GM19043 (cell line): ENCODE results near the gene ALDH1B1.

Source experiments
- ATAC-seq: cut with Tn5 transposase; IDR thresholded peaks from one replicate; pipeline ENCODE4 v1.9.1; 2021; ENCODE audit warnings: low read depth; ENCODE audit not compliant: unreplicated experiment

Gene ALDH1B1

DNA sequence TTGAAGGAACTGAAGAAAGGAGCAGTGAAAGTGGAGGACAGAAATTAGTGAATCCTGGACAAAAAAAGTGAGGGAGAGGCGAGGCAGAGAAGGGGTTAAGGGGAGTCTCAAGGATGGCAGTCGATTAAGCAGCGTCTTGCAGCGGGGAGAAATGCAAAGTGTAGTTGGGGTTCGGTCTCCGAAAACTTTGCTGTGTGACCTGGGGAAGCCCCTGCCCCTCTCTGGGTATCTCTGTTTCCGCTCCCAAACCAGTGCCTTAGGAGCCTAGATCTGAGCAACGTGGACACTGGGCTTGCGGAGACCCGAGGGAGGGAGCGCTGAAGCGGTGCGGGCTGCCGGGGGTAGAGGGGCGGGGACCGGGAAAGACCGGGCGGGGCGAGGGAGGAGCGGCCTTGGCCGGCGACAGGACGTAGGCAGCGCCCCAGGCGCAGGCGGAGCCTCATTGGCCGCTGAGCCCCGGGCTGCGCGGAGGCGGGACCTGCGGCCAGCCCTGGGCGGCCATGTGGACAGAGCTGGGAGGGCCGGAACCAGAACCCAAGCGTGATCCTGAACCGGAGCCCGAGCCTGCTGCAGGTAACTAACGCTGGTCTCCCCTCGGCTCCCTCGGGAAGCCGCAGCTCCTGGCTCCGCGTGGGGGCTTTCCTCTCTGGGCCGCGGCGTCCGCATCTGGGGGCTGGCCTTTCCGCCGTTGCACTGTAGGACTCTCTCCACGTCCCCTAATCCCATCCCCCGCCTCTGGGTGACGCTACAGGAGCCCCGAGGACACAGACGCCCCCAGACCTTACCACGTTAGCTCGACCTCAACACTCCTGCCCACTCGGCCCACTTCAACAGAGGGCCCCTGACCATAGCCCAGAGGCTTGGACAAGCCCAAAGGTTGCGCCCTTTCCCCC, at the start of gene ALDH1B1:
ALDH1B1 (plus strand) TSS at position 468 of the 893 bp plus-strand sequence. CDS start 3,047 bp downstream, outside the sequence.
- peak; percentile 98 for ATAC-seq

DNA sequence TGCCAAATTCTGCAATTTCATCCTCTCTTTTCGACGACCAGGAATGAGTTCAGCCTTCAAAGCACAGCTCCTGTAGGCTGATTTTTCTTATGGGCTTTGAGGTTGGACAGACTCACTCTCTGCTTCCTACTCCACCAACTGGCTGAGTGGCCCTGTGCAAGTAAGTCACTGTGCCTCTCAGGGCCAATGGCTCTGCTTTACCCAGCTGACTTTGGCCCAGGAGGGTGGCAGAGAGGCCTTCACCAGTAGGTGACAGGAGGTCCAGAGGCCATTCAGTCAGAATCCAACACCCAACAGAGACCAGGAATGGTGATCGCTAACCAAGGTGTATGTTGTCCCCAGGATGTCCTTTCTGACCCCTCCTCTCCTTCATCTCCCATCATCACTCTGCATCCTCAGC, 49.5 kb upstream of the ALDH1B1 start:
- no peak for ATAC-seq

DNA sequence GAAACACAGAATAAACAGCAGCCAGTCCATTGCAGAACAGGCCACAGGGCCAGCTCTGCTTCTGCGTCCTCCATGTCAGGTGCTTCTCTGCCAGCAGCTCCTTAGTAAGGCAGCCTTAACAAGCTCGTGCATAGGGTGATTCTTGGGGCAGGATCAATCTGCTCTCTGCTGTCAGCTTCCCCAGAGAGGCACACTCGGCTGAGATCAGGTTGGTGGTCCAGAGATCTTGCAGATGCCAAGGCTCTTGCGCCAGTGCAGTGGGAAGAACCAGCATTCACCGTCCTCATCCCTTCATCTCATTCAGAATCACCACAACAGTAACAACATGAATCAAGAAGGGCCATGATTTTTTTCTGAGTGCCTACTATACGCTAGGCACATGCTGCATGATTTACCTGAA, 49.0 kb upstream of the ALDH1B1 start:
- ATAC-seq: no peak

GRCh38 chr9:38344566-38345324, 47.8 kb upstream of the ALDH1B1 start:
- ATAC-seq: no peak

- no peak for ATAC-seq
Measured at GRCh38 chr9:38345851-38346755, 46.4 kb upstream of the ALDH1B1 start.

DNA sequence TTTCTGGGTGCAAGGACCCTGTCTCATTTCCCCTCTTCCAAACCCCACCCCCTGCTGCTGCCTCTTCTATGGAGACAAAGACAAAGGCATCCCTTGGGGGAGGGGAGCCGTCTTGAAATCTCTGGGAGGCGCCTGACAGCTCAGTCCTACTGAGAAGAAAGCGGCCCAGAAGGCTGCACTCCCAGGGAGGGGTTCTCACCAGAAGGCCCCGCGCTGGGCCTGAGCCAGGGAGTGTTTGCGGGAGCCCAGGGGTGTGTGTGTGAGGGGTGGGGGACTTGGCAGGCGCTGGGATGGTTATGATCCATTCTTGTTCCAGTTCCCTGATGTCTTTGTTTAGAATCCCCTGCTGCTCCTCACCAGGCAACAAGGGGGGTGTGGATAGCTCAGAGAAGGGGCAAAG, 45.7 kb upstream of the ALDH1B1 start:
- no peak for ATAC-seq

DNA sequence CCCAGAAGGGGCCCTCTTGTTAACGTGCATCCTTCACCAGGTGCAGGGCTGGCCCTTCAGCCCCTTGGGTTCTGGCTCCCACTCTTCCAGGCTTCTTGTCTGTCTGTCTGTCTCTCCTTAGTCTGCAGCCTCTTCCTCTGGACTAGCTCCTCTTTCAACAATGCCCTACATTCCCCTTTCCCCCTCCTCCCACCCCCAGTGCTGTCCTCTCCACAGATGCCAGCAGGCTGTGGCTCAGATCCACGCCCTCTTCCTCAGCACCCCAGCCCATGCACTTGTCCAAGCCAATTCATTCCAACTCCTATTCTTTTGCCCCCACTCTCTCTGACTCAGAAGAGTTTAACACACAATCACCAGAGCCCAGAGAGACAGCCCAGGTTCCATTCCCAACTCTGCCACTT, 45.2 kb upstream of the ALDH1B1 start:
- no peak for ATAC-seq

DNA sequence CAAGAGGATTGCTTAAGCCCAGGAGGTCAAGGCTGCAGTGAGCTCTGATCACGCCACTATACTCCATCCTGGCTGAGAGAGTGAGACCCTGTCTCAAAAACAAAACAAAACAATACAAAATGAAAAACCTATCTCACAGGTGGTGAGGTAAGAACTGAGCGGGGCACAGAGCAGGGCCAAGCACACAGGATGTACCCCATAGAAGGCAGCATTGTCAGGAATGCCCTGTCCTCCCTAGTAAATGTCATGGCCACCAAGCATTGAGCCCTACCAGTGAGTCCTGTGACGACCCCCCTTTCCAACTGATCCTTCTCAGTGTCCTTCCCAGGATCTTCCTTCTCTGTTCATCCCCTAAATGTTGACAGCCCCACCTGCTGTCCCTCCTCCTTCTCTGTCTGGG, 44.6 kb upstream of the ALDH1B1 start:
- ATAC-seq: no peak

GRCh38 chr9:38350529-38350928, 42.0 kb upstream of the ALDH1B1 start:
- no peak for ATAC-seq

- ATAC-seq: no peak
Measured at GRCh38 chr9:38352530-38353328, 39.8 kb upstream of the ALDH1B1 start.

- ATAC-seq: no peak
Measured at GRCh38 chr9:38355115-38355514, 37.4 kb upstream of the ALDH1B1 start.

DNA sequence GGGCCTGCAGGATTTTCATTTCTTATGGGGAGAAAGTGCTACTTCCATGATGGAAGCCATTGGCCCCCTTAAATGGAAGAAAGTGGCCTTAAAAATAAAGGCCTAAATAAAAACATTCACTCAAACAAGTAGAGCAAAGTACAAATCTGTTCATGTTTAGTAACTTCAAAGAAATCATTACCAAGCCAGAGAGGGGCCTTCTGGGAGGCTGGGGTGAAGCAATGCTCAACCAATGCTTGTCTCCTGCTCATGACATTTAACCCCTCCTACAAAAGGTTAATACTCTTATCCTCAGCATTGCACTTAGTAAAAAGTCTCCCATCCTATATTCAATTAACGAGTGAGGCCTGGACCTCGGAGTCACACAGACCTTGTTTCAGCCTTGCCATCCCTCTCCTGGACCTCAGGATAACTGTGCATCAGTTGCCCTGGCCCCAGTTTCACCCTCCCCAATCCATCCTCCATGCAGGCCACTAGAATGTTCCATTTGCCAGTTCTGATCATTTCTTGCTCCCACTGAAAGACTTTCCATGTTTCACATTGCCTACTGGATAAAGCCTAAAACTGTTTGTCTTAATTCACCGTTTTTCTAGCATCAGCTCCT, 36.9 kb upstream of the ALDH1B1 start:
- ATAC-seq: no peak

GRCh38 chr9:38356851-38357250, 35.7 kb upstream of the ALDH1B1 start:
- ATAC-seq: no peak

GRCh38 chr9:38357350-38358114, 35.0 kb upstream of the ALDH1B1 start:
- no peak for ATAC-seq

DNA sequence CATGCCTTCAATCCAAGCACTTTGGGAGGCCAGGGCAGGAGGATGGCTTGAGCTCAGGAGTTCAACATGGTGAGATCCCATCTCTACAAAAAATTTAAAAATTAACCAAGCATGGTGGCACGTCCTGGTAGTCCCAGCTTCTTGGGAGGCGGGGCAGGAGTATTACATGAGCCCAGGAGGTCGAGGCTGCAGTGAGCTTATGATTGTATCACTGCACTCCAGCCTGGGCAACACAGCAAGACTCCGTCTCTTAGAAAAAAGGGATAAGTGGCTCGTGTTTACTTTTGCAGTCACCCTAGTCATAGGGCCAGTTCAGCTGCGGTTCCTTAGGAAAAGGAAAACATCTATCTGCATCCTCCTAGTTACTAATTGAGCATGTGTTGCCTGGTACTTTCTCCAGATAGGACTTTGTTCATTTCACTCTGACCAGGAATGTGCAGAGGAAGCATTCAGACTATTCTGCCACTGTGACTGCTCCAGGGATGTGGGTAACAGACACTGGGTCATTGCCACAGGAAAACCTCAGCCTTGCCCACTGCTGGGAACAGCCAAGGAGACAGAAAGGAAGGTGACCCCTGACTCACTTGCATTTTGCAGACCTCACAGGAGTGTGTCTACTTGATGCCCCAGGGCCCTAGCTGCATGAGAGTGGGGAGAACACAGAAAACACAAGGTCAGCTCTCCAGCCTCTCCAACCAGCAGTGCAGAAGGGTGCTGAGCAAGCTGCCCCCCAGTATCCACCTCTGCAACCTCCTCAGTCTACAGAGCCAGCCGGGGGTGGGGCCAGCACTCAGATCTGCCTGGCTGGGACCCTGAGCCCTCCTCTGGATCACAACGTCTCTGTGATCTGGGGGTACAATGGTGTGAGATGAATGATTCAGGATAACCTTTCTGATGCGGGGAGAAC, 33.9 kb upstream of the ALDH1B1 start:
- ATAC-seq: no peak

GRCh38 chr9:38359297-38359653, 33.2 kb upstream of the ALDH1B1 start:
- ATAC-seq: no peak

DNA sequence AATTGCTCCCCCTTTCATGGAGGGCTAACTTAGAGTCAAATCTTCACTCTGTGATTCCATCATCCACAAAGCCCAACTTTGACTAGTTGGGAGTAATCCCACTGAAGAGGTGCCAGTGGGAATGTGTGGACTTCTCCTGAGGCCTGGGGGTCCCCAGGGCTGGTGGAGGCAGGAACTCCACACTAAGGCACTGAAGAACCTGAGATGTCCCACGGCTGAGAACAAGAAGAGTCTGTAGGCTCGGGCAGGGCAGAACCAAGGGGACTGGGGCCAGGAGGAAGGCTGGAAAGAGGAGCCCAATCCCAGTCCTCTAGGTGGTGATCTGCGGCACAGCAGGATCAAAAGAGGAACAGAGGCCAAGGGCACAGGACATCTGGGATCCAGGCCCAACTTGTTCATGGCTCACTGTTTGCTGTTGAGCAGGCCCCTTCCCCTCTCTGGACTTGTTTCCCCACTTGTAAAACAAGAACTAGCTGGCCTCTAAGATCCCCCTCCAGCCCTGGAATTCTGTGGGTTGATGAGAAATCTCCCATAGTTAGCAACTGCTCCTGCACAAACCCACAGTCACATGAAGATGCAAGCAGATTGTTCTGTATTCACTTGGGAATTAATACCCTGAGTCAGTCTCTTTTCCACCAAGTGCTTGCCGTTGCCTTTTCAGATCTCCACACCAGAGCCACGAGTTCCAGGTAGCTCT, 32.7 kb upstream of the ALDH1B1 start:
- no peak for ATAC-seq
